ENCODE results near the gene CDH23.

The CDH23 gene

GRCh38 chr10:71836596-71836974, 439.9 kb downstream of the CDH23 start:
- TF ChIP-seq CTCF (IDR thresholded peaks at IDR 0.05; ENCODE audit: low read depth, low read length, missing control alignments), result no peak
- DNase-seq (ENCODE audit: low read depth), result peak; percentile 37
- in situ Hi-C loops (cut with HindIII; ENCODE audit: low sequenced_read_pairs), result no loop called here
- H3K4me3 ChIP-seq (ENCODE audit: low read depth, low read length), result no peak overlapping the region

- in situ Hi-C loops (cut with HindIII; ENCODE audit: low sequenced_read_pairs), result no loop called here
- peak; percentile 67 for TF ChIP-seq CTCF (IDR thresholded peaks at IDR 0.05; ENCODE audit: low read depth, low read length, missing control alignments)
- H3K4me3 ChIP-seq (ENCODE audit: low read depth, low read length), result no peak overlapping the region
- DNase-seq (ENCODE audit: low read depth), result no peak
Measured at GRCh38 chr10:71837098-71837827, 440.5 kb downstream of the CDH23 start.

DNA sequence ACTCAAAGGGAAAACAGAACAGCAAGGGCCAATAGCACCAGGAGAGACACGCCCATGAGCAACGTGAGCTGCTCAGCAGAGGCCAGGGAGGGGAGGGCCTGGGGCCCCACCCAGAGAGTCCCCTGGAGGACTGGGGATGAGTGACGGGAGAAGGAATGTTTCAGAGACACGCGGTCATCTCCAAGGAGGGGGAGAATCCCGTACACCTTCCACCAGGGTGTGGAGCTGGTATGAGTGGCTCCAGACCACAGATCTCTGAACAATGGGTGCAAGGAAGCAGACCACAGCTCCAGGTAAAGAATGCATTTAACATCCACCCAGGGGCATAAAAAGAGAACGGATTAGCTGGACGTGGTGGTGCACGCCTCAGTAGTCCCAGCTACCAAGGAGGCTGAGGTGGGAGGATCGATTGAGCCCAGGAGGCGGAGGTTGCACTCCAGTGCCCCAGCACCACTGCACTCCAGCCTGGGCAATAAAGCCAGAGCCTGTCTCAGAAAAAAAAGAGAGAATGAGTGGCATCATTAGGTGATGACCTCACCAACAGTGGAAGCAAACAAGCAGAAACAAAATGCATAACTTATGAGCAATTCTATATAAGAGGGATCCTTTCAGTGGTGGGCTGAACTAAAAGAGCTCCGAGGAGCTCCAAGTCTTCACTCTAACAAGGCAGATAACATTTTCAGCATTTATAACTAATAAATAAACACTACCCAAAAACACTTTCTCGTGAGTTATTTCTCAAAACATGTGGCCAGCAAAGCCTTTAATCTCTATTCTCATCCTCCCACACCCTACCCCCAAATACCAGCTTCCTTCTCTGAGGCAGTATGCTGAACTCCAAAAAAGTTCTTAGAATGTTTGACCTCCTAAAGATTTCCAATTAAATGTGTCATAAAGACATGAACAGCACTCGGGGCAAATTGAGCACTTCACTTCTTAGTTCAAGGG, 441.8 kb downstream of the CDH23 start:
- in situ Hi-C loops (cut with HindIII; ENCODE audit: low sequenced_read_pairs), result no loop called here
- no peak for DNase-seq (ENCODE audit: low read depth)
- H3K4me3 ChIP-seq (ENCODE audit: low read depth, low read length), result no peak overlapping the region
- TF ChIP-seq CTCF (IDR thresholded peaks at IDR 0.05; ENCODE audit: low read depth, low read length, missing control alignments), result no peak

DNA sequence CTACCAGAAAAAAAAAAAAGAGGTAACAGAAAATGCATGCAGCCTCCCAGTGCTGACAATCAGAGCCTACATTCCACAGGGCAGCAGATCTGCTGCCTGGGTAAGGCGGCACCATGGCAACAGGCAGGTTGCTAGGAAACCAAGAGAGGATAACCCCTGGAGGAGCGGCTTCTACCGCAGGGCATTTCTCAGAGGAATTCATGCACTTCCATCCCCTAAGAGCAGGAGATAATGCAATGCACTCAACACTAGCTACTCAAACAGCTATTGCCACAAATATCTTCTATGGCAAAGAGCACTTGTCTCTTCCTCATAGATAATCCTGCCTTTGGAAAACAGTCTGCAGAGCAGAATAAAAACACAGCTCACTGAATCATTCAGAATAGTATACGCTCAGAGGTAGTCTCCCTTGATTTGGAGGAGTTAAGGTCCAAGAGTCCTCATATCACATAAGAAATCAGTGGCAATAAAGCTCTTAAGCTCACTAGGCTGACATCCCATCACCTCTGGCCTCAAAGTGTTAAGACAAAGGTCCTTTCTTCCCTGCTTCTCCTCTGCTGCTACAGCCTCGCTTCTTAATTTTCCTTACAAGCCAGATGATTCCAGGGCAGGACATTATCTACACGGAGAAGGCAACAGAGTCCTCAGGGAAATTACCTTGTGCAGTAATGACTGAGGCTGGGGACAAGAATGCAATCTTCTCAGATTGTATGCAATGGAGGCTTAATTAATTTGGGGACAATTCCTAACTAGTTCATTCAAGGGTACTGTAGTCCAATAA, 443.6 kb downstream of the CDH23 start:
- in situ Hi-C loops (cut with HindIII; ENCODE audit: low sequenced_read_pairs), result no loop called here
- no peak for TF ChIP-seq CTCF (IDR thresholded peaks at IDR 0.05; ENCODE audit: low read depth, low read length, missing control alignments)
- H3K4me3 ChIP-seq (ENCODE audit: low read depth, low read length), result no peak overlapping the region
- DNase-seq (ENCODE audit: low read depth), result peak; percentile 83

GRCh38 chr10:71840958-71841335, 444.2 kb downstream of the CDH23 start:
- no peak for TF ChIP-seq CTCF (IDR thresholded peaks at IDR 0.05; ENCODE audit: low read depth, low read length, missing control alignments)
- H3K4me3 ChIP-seq (ENCODE audit: low read depth, low read length), result no peak overlapping the region
- no peak for DNase-seq (ENCODE audit: low read depth)
- in situ Hi-C loops (cut with HindIII; ENCODE audit: low sequenced_read_pairs), result no loop called here

- in situ Hi-C loops (cut with HindIII; ENCODE audit: low sequenced_read_pairs), result no loop called here
- H3K4me3 ChIP-seq (ENCODE audit: low read depth, low read length), result no peak overlapping the region
- no peak for TF ChIP-seq CTCF (IDR thresholded peaks at IDR 0.05; ENCODE audit: low read depth, low read length, missing control alignments)
- DNase-seq (ENCODE audit: low read depth), result no peak
Measured at GRCh38 chr10:71842422-71842821, 445.7 kb downstream of the CDH23 start.

Measured in astrocyte of the cerebellum (primary cell).